HUDEP-2 (cell line): Measurements from ENCODE around the gene ABCC9.
A peak's percentile ranks its signal among the peaks of the same experiment; 100 is the strongest.

Experiments
- DNase-seq, 76 experiments: peaks; one replicate each; lab custom pipeline; 2025; ENCODE audit not compliant: unreplicated experiment in 76 of 76; lab: John Stamatoyannopoulos, UW

Gene ABCC9

DNA sequence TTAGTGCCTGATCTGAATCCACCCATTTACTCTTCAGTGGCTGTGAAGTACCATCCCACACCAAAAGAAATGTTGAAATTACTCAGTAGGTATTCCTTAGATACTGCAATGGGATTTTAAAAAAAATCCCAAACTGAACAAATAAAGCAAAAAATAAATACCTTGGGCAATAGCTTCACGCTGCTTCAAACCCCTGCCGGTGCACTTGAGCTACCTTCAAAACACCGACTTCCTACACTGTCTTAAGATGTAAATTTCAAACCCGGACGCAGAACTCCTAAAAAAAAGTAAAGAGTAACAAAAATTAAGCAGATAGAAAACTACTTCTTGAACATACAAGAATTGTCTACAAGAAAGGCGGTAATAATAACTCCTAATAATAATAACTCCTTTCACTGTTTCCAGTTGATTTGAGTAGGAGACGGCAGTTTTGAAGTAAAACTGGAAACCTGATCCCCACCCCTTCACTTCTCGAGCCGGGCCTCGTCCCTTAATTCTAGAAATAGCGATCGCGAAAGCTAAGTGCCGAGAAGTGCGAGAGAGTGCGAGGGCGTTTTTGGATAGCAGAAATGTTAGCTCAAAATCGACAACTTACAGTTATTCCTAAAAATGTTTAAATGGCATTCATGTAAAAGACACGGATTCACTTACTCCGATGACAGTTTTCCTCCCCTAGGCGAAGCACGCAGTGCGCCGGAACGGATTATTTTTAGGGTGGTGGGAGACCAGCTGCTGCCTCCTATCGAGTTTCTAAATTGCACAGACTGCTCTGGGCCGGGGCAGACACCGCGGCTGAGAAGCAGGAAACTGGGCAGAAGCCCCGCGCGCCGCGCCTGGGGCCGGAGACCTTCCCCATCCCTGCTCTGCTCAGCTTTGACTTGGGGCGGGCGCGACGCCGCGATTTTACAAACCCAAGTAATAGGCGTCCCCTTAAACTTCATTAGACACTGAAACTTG is at the start of gene ABCC9:
TSS of gene ABCC9 (minus strand) at position 878 of the 957 bp plus-strand sequence. CDS start 4,752 bp downstream, outside the sequence.
- no peak for DNase-seq

DNA sequence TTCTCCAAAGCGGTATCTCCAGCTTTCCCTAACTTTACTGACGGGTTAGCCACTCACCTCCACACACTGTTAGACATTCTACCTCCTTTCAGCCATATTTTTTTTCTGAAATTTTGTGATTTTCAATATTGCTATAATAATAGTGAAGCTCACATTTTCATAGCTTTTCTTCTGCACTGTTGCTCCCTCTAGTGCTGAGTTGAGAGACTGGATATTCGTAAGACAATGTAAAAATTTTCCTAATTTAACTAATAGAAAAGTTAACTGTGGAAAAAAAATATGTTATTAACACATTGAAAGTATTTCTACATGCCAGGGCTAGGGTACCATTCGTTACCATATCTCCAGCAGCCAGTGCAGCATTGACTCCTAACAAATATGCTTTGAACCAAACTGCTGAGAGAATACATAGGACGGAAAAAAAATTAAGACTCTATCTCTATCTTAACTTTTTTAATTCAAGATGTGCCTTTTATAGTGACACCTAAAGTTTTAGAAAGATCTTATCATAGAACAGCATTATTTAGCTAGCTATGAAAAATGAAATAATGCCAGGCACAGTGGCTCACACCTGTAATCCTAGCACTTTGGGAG is 48.7 kb upstream of the ABCC9 start:
- DNase-seq, result peak in 2 of 76 experiments; percentile 2 to 10

DNA sequence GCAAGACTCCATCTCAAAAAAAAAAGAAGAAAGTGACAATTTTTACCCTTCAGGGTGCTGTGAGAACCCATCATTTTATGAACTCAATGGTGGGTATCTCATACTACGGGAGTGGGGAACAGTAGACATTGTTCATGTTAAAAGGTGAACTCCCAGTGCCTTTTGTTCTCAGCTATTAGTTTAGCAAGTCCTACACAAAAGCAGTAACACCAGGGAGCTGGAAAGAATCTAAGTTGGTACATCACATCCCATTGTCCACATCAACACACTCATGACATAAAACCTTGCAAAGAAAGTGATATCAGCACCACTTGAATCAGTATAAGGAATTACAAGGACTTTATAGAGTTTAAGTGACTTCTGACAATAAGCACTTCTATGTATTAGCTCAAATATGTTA is 47.4 kb upstream of the ABCC9 start:
- DNase-seq, result no peak

DNA sequence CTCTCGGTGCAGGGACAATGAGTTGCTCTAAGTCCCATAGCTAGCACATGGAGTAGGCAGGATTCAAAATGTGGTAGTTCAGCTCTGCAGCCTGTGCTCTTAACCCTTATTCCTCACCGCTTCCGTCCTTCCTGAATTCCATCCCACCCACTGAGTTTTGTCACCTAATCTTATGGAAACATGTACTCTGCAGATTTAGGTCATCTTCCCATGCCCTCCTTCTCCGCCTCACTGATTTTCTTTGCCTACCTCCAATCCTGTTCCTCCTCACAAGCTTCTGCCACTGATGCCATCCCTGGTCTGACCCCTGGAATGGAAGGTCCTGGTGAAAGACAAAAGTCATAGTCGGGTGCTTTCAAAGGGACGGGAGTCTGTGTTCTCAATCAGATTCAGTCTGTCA is 46.5 kb upstream of the ABCC9 start:
- no peak for DNase-seq

DNA sequence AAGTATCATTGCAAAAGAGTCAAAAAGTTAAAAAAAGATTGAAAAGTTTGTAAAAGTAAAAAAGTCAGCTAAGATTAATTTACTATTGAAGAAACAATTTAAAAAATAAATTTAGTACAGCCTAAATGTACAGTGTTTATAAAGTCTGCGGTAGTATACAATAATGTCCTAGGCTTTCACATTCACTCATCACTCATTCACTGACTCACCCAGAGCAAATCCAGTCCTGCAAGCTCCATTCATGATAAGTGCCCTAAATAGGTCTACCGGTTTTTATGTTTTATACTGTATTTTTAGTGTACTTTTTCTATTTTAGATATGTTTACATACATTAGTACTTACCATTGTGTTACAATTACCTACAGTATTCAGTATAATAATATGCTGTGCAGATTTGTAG is 43.9 kb upstream of the ABCC9 start:
- DNase-seq, result no peak

DNA sequence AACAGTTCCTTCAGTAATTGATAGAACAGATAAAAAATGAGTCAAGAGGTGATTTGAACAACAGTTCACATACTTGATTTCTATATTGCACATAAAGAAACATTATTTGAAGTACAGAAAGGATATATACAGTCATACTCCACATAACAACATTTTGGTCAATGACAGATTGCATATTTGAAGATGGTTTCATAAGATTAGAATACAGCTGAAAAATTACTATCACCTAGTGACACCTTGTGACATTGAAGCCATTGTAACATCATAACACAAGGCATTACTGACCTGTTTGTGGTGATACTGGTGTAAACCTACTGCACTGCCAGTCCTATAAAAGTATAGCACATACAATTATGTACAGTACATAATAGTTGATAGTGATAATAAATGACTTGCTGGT is 43.1 kb upstream of the ABCC9 start:
- DNase-seq, result no peak

DNA sequence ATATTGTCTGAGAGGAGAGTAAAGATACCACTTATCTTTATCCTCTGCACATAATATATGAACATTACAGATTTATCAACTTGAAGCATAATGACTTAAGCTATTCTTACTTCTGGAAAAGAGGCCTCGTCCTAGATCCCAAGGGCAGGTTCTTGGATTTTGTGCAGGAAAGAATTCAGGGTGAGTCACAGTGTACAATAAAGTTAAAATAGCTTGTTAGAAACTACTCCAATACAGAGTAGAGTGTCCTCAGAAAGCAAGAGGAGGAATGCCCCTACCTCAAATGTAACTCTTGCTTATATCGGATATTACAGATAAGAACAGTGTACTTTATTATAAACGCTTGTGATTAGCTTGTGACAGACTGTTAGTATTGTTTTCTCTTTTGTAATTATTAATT is 41.9 kb upstream of the ABCC9 start:
- DNase-seq, result no peak

DNA sequence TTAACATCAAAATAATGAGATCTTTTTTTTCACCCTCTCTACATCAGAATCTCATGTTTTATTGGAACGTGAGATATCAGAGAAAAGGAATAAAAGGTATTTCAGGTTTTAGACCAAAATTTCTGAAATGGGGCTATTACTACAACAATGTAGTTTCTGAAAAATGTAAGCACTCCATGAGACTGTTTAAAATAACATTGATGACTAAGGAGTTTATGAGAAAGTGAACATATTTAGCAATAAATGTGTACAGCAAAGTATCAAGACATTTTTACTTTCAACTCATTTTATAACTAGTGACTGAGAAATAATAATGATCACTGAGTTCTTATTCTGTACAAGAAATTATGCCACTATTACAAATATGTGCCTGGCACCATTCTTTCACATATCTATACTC is 39.3 kb upstream of the ABCC9 start:
- DNase-seq, result no peak

DNA sequence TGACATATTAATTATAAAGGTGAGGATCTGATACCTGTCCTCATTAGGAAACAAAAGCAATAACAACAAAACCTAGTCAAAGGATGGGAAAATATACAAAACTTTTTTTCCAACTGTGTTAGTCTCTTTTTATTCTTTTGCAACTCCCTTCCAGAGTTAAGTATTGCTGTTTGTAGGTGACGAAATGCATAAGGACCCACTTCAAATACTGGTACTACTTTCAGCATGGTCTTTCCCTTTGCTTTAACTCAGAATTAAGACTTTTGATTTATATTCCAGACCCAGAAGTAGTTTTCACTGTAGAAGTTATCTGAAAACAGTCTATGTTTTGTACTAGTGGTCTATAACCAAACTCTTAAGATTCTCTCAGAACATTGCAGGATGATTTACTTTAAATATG is 34.1 kb upstream of the ABCC9 start:
- no peak for DNase-seq

DNA sequence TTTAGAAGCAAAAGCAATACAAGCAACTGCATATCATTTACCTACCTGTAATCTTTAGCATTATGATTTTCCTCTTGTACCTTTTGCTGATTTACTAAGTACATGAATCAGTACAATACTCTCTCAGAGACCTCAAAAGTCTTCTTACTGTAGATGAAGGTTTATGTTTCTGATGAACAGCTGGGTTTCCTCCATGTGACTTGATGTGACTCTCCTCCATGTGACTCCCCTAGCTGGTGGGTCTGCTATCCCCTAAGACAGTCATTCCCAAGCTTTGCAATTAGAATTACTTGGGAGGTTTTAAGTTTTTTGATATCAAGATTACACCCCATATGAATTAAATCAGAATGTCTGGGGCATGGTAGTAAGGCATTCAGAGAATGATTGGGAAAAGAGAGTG is 32.0 kb upstream of the ABCC9 start:
- DNase-seq, result no peak

DNA sequence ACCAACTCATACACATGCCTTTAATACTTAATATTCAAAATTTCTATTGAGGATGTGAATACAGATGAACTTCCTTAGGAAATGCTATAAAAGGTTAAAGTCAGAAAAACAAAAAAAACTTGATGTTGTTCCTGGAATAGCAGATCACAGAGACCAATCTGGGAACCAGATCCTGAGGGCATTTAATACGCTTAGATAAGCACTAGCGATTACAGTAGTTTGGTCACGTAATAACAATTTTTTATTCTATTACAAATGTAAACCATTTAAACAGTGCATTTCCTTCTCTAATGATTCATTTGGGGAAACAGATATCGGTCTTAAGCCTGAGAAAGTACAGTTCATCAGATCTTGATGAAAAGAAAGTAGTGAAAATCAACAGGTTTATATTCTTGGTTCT is 30.8 kb upstream of the ABCC9 start:
- DNase-seq, result no peak

DNA sequence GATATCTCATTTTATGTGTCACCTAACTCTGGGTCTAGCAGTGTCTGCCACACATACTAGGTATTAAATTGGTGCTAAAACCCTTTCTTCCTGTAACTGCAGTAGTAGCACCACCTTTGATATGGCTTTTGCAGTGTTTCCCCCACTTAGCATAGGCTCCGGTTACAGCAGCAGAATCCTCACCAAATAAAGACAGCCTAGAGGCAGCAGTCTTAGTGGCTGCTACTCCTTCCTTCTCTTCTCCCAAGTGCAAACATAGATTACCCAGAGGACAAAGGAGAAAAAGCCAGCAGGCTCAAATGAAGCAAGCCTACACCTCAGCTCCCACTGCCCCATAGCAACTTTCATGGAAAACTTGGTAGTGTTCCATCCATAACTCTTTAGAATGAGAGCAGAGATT is 30.1 kb upstream of the ABCC9 start:
- no peak for DNase-seq

DNA sequence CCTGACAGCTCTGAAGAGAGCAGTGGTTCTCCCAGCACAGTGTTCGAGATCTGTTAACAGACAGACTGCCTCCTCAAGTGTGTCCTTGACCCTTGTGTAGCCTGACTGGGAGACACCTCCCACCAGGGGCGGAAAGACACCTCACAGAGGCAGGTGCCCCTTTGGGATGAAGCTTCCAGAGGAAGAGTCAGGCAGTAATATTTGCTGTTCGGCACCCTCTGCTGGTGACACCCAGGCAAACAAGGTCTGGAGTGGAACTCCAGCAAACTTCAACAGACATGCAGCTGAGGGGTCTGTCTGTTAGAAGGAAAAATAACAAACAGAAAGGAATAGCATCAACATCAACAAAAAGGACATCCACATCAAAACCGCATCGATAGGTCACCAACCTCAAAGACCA is 21.6 kb upstream of the ABCC9 start:
- DNase-seq, result no peak

DNA sequence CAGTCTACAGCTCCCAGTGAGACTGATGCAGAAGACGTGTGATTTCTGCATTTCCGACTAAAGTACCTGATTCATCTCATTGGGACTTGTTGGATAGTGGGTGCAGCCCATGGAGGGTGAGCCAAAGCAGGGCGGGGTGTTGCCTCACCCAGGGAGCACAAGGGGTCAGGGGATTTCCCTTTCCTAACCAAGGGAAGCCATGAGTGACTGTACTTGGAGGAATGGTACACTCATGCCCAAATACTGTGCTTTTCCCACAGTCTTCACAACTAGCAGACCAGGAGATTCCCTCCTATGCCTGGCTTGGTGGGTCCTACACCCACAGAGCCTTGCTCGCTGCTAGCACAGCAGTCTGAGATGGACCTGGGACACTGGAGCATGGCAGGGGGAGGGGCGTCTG is 21.0 kb upstream of the ABCC9 start:
- no peak for DNase-seq

DNA sequence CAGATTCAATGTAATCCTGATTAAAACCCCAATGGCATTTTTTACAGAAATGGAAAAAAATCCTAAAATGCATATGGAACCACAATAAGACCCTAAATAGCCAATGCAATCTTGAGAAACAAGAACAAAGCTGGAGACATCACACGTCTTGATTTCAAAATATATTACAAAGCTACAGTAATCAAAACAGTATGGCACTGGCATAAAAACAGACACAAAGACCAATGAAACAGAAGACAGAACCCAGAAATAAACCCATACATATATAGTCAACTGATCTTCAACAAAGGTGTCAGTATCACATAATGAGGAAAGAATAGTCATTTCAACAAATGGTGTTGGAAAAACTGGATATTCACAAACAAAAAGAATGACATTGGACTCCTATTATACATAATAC is 9.4 kb upstream of the ABCC9 start:
- no peak for DNase-seq

DNA sequence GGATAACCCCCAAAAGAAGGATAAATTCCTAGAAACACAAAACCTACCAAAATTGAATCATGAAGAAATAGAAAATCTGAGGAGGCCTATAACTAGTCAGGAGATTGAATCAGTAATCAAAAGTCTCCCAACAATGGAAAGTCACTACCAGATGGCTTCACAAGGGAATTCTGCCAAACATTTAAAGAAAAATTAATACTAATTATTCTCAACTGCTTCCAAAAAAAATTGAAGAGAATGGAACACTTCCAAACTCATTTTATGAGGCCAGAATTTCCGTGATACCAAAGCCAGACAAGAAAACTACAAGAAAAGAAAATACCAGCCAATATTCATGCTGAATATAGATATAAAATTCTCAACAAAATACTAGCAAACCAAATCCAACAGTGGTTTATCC is 7.8 kb upstream of the ABCC9 start:
- DNase-seq, result no peak

DNA sequence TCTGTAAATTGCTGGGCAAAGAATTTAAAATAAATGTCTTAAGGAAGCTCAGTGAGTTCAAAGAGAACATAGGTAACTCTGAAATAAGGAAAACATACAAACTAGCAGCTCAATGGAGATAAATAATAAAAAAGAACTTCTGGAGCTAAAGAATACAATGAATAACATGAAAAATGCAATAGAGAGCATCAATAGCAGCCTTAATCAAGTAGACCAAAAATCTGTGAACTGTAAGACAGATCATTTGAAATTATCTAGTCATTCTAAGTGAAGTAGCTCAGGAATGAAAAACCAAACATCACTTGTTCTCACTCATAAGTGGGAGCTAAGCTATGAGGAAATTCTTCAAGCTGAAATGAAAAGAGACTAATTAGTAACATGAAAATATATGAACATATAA is 5.8 kb upstream of the ABCC9 start:
- no peak for DNase-seq

DNA sequence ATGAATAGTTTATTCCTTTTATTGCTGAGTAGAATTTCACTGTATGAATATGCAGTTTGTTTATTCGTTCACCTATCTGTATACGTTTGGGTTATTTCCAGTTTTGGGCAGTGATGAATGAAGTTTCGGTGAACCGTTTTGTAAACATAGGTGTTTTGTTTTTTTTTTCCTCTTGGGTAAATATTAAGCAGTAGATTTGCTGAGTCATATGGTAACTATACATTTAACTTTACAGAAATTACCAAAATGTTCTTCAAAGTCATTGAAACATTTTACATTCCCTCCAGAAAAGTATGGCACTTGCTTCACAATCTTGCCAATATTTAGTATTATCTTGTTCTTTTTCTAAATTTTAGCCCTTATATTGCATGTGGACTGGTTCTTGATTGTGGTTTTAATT is 3.8 kb upstream of the ABCC9 start:
- no peak for DNase-seq

DNA sequence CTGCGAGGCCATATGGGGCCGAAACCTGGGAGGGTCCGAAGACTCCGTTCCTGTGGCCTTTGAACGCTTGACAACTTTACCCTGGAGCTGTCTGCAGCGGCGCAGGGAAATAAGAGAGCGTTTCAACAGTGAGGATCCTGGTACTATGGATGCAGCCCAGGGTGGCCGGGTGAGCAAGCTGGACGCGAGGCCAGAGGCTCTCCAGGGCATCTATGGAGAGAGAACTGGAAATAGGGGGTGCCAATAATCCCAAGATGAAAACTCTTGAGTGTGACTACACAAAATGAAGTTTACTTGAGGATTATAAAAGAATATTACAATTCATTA is 1.1 kb upstream of the ABCC9 start:
- no peak for DNase-seq

DNA sequence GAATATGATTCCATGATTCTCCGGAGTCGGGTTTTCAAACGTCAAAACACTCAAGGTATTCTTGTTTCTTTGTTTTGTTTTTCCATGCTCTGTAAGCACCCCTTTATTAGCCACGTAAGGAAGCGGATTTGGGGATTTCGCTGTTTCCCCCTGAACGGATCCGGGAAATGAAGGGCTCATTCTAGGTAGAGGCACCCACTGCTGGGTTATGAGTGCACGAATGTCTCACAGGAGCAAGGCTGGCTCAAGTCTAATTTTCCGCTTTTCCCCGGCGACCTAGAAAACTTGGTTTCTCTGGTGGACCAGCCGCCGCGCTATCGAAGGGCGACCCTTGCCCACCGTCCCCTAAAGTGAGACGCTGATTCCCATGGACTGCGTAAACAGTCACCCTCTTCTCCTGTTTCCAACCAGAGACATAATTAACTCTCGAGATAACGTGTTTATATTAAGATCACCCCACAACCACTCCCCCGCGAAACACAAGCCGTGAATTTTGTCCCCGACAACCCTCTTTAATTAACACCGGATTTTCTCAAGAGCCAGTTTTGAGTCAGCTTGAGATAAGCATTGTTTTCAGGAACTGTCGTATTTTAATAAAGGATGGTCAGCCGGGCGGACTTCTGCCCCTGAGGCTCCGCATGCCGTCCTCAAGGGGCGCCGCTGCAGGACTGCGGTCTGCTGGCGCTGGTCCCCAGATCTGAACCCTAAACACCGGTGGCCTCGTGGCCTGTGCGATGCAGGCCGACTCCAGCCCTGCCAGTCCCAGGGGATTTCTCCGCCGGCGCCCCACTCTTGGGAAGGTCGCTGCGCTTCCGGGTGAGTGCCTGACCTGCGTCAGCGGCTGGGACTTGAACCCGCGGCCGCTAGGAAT is 515 bp upstream of the ABCC9 start:
- DNase-seq, result no peak

DNA sequence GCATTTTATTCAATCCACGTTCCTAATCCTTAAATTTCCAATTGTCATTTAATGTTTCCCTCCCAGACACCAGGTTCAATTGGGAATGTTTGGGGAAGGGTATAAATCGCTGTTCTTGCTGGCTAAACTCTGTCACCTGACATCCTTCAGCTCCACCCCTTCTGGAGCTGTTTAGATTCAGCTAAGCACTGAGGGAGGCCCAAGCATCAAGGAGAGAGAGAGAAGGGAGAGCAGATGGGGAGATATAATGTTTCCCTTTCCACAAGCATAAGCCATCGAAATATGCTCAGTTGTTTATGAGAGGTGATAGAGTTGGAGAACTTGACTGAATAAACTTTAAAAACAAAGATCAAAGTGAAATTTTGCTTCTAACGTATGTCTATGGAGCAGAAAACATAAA is 1.8 kb downstream of the ABCC9 start:
- DNase-seq, result no peak

DNA sequence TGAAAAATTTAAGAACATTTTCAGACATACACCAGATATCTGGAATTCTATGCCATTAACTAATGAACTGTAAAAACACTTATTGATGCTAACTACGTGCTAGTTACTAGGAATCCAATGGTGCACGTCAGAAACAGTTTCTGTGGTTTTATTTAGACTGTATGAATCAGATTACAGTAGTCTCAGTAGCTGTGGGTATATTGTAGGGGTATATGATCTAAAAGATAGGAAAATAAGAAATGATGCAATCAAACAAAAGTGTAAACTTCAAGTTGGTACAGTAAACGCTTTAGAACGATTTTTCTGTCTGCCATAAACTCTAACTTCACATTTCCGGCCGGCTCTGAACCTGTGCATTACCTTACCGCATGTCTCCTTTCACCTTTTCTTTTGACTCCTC is 2.3 kb downstream of the ABCC9 start:
- no peak for DNase-seq
